Ishikawa (cell line): ENCODE results near the gene LZIC.

Experiments
- CEBPB ChIP-seq: IDR thresholded peaks from 2 replicates; pipeline ENCODE4 v1.6.1; 2012
- EP300 ChIP-seq: IDR thresholded peaks from 2 replicates; pipeline ENCODE4 v1.6.1; 2012; ENCODE audit warnings: borderline replicate concordance
- FOXM1 ChIP-seq: IDR thresholded peaks from 2 replicates; pipeline ENCODE4 v1.6.1; 2012; ENCODE audit warnings: low read depth, borderline replicate concordance
- MAX ChIP-seq: IDR thresholded peaks from 2 replicates; pipeline ENCODE4 v1.6.1; 2012
- RAD21 ChIP-seq: IDR thresholded peaks from 2 replicates; pipeline ENCODE4 v1.6.1; 2012; ENCODE audit warnings: low read depth
- REST ChIP-seq: IDR thresholded peaks from 2 replicates; pipeline ENCODE4 v1.6.1; 2012; ENCODE audit warnings: low read depth, mild to moderate bottlenecking
- TAF1 ChIP-seq: IDR thresholded peaks from 2 replicates; pipeline ENCODE4 v1.6.1; 2012; ENCODE audit warnings: low read depth, mild to moderate bottlenecking
- TCF12 ChIP-seq: IDR thresholded peaks from 2 replicates; pipeline ENCODE4 v1.6.1; 2012; ENCODE audit warnings: low read depth
- USF1 ChIP-seq: IDR thresholded peaks from 2 replicates; pipeline ENCODE4 v1.6.1; 2012
- YY1 ChIP-seq: IDR thresholded peaks from 2 replicates; pipeline ENCODE4 v1.6.1; 2012; ENCODE audit warnings: low read depth
- ZBTB7A ChIP-seq: IDR thresholded peaks from 2 replicates; pipeline ENCODE4 v1.6.1; 2012; ENCODE audit warnings: low read depth

GRCh38 chr1:9906466-9906865, 36.7 kb downstream of the LZIC start:
- no peak for TF ChIP-seq TAF1
- TF ChIP-seq EP300, result no peak
- TF ChIP-seq YY1, result no peak
- no peak for TF ChIP-seq CEBPB
- no peak for TF ChIP-seq MAX
- no peak for TF ChIP-seq RAD21
- TF ChIP-seq ZBTB7A, result no peak
- TF ChIP-seq REST, result no peak
- TF ChIP-seq USF1, result no peak
- TF ChIP-seq FOXM1, result no peak
- no peak for TF ChIP-seq TCF12
